Measurements from ENCODE around the gene MEAK7. TPM values are rescaled to one million over a fixed set of nuclear protein-coding genes. Genes with fewer than 3 reads are reported as not detected.

MEAK7 gene
- total RNA-seq, 2 donors from 2014 or later, result 14.0 to 16.7 TPM

DNA sequence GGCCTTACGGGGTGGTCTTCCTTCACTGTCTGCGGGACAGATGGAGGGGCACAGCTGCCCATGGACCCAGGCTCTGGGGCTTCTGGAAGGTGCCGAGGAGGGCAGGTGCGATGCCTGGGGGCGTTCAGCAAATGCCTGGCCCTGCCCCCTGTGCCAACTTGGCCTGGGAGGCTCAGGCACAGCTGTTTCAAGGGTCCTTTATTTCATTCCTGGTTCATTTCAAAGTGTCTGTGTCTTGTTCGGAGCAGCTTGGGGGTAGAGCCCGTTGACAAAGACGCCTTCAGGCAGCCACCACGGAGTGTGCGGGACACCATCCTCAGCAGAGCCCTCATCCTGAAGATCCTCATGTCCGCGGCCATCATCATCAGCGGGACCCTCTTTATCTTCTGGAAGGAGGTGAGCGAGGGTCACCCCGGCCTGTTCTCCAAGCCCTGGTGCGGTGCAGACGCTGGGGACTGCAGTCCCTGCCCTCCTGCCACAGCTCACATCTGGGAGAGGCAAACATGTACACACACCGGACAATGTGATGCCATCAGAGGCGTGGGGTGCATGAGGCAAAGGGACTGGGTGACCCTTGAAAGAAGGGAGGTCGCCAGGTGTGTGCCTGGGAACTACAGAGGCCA lies 43.9 kb downstream of the MEAK7 start:
- intact Hi-C loops (cut with DNase I), result no loop called here
- peak; percentile 51 for DNase-seq (ENCODE audit: low spot score)

DNA sequence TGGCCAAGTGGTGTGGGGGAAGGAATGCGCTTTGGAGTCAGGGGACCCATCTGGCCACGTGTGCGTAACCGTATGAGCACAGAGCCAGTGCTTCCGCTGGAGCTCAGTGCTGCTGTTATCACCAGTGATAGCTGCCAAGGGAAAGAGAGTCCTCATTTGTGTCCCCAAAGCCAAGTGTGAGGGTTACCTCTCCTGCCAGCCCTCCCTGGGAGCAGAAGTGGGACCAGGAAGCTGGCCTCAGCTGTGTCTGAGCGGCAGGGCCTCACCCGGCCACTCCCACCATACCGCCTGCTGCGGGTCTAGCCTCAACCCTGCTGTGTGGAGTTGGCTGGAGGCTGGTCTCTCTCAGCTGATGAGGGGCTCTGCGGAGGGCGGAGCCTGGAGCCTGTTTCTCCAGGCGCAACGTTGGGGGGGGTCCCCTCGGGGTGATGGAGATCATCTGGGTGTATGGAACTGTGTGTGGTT lies 44.5 kb downstream of the MEAK7 start:
- intact Hi-C loops (cut with DNase I), result no loop called here
- DNase-seq (ENCODE audit: low spot score), result peak; percentile 70

DNA sequence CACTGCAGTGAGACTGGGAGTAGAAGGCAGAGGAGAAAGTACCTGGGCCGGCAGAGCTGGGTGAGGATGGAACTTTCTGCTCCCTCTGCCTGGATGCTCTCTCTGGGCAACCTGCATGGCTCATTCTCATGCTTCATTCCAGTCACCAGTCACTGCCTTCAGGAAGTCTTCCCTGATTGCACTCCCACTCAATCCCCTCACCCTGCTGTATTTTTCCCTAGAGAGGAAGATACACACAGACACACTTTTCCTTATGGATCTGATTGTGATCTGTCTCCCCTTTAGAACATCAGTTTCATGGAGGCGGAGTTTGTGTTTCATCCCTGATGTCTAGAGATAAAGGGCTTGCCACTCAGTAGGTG lies 44.9 kb downstream of the MEAK7 start:
- DNase-seq (ENCODE audit: low spot score), result no peak
- intact Hi-C loops (cut with DNase I), result no loop called here

DNA sequence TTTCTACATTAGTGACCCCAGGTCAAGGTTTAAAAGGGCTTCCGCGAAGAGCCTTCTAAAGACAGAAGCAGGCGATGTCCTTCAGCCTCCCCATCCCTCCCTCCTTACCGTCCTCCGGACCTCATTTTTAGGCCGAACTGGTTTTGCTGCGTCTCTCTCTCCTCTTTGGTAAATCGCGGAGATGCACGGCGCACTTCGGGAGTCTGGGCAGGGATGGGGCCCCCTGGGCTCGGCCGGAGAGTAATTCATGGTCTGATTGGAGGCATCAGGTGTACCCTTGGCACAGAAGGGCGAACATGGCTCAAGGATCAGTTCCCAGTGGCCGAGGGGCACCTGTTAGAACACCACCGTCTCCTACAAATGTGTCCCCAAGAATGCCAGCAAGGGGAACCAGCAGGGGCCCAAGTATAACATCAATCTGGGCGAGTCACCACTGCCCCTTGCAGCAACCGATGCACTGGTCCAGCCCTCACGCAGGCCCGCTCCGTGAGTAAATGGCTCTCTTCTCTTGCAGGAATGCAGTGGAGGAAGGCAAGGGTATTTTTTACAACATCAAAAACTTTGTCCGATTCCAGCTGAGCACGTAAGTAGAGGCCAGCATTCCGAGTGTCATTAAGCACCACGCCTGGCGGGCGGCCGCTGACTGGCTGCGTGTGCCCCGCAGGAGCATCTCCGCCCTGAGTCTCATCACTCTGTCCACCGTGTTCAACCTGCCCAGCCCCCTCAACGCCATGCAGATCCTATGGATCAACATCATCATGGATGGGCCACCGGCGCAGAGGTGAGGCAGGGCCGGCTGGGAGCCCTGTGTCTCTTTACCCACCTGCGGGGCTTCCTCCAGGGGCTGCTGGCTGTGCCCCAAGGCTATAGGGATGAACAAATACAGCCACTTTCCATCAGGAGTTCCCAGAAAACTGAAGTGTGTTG lies 45.6 kb downstream of the MEAK7 start:
- peak; percentile 62 for DNase-seq (ENCODE audit: low spot score)
- intact Hi-C loops (cut with DNase I), result no loop called here

DNA sequence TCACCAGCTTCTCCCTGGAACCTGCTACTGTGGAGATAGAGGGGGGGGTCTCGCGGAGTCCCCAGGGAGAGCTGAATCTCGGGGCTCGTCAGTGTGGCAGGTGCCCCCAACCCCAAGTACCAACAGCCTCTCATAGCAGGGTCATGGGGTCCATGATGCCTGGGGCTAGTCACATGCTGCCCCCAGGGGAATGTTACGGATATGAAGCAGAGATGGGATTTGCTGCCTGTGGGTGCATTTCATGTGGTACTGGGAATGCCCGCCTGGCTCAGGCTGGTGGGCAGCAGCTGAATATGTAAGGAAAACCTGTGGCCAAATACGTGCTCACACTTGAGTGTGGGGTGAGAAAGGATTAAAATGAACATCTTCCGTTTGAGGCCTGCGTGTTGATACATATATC lies 49.4 kb downstream of the MEAK7 start:
- DNase-seq (ENCODE audit: low spot score), result peak; percentile 32
- intact Hi-C loops (cut with DNase I), result no loop called here

Other genes starting within 250 kb of the MEAK7 start
- 10 to 100 TPM; 48.7 to 93.6 TPM for gene WFDC1, start 209.8 kb downstream of the MEAK7 start, total RNA-seq
- under 1 TPM; 0.10 to 0.19 TPM for gene ATP2C2, start 136.1 kb downstream of the MEAK7 start, total RNA-seq
- gene COTL1, start 113.4 kb upstream of the MEAK7 start, total RNA-seq, result 10 to 100 TPM; 55.0 to 66.0 TPM
- 10 to 100 TPM; 48.5 to 49.4 TPM for gene KLHL36, start 143.9 kb upstream of the MEAK7 start, total RNA-seq
- 10 to 100 TPM; 64.3 to 68.1 TPM for gene USP10, start 195.3 kb upstream of the MEAK7 start, total RNA-seq